GM10248 (cell line): ENCODE data around the gene FTHL17.

ENCODE experiments used
- CTCF ChIA-PET: fragments of 300-600 bp; sonication (Branson Sonifier 250); formaldehyde crosslinking; extraction: SDS; loops from one replicate; lab custom pipeline; 2021; ENCODE audit warnings: antibody characterized with exemption; lab: Yijun Ruan, JAX
- POLR2A ChIA-PET: fragments of 350-650 bp; sonication (Branson Sonifier 250); formaldehyde crosslinking; extraction: SDS; loops from one replicate; lab custom pipeline; 2020; ENCODE audit warnings: antibody characterized with exemption; lab: Yijun Ruan, JAX
- DNase-seq: peaks from one replicate; pipeline ENCODE4 v3.0.0; 2012; ENCODE audit errors: extremely low spot score
- CTCF ChIP-seq: IDR thresholded peaks from 2 replicates; pipeline ENCODE4 v1.5.1; 2012; ENCODE audit warnings: mild to moderate bottlenecking, low read depth; ENCODE audit errors: extremely low read depth, missing control alignments, control extremely low read depth

FTHL17 gene

GRCh38 chrX:31099536-31100090 is 27.8 kb upstream of the FTHL17 start:
- ChIA-PET POLR2A (no interaction called here), CTCF (interaction anchor here (0.8 to 1.4 kb wide), 2 partner anchors 12 to 61 kb away, joined by 3 to 5 read pairs; no protein-coding TSS in a partner anchor)
- no peak for TF ChIP-seq CTCF
- peak; percentile 41 for DNase-seq

- DNase-seq: no peak
- POLR2A ChIA-PET: no interaction called here
- CTCF ChIA-PET: no interaction called here
- TF ChIP-seq CTCF: no peak
Measured at GRCh38 chrX:31098079-31098478, 26.2 kb upstream of the FTHL17 start.

GRCh38 chrX:31093639-31093975 is 21.8 kb upstream of the FTHL17 start:
- no peak for TF ChIP-seq CTCF
- CTCF ChIA-PET: interaction anchor here (1.7 to 2.5 kb wide), 2 partner anchors 55 to 120 kb away, joined by 3 to 8 read pairs; no protein-coding TSS in a partner anchor
- POLR2A ChIA-PET: no interaction called here
- DNase-seq: no peak

GRCh38 chrX:31092970-31093638 is 21.3 kb upstream of the FTHL17 start:
- CTCF ChIA-PET: interaction anchor here (2.5 kb wide), 1 partner anchor 55 kb away, joined by 8 read pairs; no protein-coding TSS in a partner anchor
- no peak for TF ChIP-seq CTCF
- DNase-seq: no peak
- POLR2A ChIA-PET: no interaction called here

GRCh38 chrX:31092476-31092875 is 20.6 kb upstream of the FTHL17 start:
- no peak for TF ChIP-seq CTCF
- POLR2A ChIA-PET: no interaction called here
- DNase-seq: no peak
- CTCF ChIA-PET: interaction anchor here (2.5 kb wide), 1 partner anchor 54 kb away, joined by 8 read pairs; no protein-coding TSS in a partner anchor

GRCh38 chrX:31091819-31092218 is 20.0 kb upstream of the FTHL17 start:
- TF ChIP-seq CTCF: no peak
- no peak for DNase-seq
- POLR2A ChIA-PET: no interaction called here
- CTCF ChIA-PET: interaction anchor here (2.5 kb wide), 1 partner anchor 54 kb away, joined by 8 read pairs; no protein-coding TSS in a partner anchor
